ENCODE results near the gene IL6. TPM values are rescaled to one million over a fixed set of nuclear protein-coding genes. Genes with fewer than 3 reads are reported as not detected.

Gene IL6
- total and polyA plus RNA-seq, 9 of the 15 experiments (the other 6 are each of a cell fraction or from before 2014, with no cell fraction given) = 0.76 to 2.9 (median 1.5) TPM

DNA sequence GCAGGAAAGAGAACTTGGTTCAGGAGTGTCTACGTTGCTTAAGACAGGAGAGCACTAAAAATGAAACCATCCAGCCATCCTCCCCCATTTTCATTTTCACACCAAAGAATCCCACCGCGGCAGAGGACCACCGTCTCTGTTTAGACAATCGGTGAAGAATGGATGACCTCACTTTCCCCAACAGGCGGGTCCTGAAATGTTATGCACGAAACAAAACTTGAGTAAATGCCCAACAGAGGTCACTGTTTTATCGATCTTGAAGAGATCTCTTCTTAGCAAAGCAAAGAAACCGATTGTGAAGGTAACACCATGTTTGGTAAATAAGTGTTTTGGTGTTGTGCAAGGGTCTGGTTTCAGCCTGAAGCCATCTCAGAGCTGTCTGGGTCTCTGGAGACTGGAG, 1.4 kb upstream of the IL6 start (continued):
- TF ChIP-seq, protein P1, sequence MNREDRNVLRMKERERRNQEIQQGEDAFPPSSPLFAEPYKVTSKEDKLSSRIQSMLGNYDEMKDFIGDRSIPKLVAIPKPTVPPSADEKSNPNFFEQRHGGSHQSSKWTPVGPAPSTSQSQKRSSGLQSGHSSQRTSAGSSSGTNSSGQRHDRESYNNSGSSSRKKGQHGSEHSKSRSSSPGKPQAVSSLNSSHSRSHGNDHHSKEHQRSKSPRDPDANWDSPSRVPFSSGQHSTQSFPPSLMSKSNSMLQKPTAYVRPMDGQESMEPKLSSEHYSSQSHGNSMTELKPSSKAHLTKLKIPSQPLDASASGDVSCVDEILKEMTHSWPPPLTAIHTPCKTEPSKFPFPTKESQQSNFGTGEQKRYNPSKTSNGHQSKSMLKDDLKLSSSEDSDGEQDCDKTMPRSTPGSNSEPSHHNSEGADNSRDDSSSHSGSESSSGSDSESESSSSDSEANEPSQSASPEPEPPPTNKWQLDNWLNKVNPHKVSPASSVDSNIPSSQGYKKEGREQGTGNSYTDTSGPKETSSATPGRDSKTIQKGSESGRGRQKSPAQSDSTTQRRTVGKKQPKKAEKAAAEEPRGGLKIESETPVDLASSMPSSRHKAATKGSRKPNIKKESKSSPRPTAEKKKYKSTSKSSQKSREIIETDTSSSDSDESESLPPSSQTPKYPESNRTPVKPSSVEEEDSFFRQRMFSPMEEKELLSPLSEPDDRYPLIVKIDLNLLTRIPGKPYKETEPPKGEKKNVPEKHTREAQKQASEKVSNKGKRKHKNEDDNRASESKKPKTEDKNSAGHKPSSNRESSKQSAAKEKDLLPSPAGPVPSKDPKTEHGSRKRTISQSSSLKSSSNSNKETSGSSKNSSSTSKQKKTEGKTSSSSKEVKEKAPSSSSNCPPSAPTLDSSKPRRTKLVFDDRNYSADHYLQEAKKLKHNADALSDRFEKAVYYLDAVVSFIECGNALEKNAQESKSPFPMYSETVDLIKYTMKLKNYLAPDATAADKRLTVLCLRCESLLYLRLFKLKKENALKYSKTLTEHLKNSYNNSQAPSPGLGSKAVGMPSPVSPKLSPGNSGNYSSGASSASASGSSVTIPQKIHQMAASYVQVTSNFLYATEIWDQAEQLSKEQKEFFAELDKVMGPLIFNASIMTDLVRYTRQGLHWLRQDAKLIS (CRISPR knock-in tag; IDR thresholded peaks at IDR 0.05) = no peak
- no peak for TF ChIP-seq CBX8 (IDR thresholded peaks at IDR 0.05; ENCODE audit: borderline replicate concordance, extremely low read depth, low read depth, low read length, poor library complexity, severe bottlenecking)
- TF ChIP-seq CBFB (CRISPR knock-in tag; IDR thresholded peaks at IDR 0.05) = no peak
- TF ChIP-seq, protein P2, sequence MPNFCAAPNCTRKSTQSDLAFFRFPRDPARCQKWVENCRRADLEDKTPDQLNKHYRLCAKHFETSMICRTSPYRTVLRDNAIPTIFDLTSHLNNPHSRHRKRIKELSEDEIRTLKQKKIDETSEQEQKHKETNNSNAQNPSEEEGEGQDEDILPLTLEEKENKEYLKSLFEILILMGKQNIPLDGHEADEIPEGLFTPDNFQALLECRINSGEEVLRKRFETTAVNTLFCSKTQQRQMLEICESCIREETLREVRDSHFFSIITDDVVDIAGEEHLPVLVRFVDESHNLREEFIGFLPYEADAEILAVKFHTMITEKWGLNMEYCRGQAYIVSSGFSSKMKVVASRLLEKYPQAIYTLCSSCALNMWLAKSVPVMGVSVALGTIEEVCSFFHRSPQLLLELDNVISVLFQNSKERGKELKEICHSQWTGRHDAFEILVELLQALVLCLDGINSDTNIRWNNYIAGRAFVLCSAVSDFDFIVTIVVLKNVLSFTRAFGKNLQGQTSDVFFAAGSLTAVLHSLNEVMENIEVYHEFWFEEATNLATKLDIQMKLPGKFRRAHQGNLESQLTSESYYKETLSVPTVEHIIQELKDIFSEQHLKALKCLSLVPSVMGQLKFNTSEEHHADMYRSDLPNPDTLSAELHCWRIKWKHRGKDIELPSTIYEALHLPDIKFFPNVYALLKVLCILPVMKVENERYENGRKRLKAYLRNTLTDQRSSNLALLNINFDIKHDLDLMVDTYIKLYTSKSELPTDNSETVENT (CRISPR knock-in tag; IDR thresholded peaks at IDR 0.05) = no peak
- TF ChIP-seq, protein P3, sequence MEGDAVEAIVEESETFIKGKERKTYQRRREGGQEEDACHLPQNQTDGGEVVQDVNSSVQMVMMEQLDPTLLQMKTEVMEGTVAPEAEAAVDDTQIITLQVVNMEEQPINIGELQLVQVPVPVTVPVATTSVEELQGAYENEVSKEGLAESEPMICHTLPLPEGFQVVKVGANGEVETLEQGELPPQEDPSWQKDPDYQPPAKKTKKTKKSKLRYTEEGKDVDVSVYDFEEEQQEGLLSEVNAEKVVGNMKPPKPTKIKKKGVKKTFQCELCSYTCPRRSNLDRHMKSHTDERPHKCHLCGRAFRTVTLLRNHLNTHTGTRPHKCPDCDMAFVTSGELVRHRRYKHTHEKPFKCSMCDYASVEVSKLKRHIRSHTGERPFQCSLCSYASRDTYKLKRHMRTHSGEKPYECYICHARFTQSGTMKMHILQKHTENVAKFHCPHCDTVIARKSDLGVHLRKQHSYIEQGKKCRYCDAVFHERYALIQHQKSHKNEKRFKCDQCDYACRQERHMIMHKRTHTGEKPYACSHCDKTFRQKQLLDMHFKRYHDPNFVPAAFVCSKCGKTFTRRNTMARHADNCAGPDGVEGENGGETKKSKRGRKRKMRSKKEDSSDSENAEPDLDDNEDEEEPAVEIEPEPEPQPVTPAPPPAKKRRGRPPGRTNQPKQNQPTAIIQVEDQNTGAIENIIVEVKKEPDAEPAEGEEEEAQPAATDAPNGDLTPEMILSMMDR (IDR thresholded peaks at IDR 0.05 in 2 of 3, conservative IDR thresholded peaks at IDR 0.05 in 1 of 3; ENCODE audit: insufficient read depth in 2 of 3, low read depth in 1 of 3, low read length in 3 of 3) = peak; percentile 55 to 66 (median 56); a peak in 5 of 6 replicates
- TF ChIP-seq FIP1L1 (IDR thresholded peaks at IDR 0.05; ENCODE audit: low read depth, low read length, poor library complexity, severe bottlenecking) = no peak
- TF ChIP-seq ATF1 (CRISPR knock-in tag; IDR thresholded peaks at IDR 0.05) = no peak
- TF ChIP-seq ATF1 (tag; IDR thresholded peaks at IDR 0.05) = 0 out of 2 replicates have a peak, but pooled peaks have one; percentile 20
- TF ChIP-seq SMC3 (conservative IDR thresholded peaks at IDR 0.05; ENCODE audit: insufficient read depth, low read depth, low read length) = 0 out of 2 replicates have a peak, but pooled peaks have one; percentile 19
- TF ChIP-seq SMARCE1 (IDR thresholded peaks at IDR 0.05) = peak; percentile 41; the same call in 1 of the 2 replicates
- TF ChIP-seq TEAD4 (IDR thresholded peaks at IDR 0.05; ENCODE audit: low read length) = 0 out of 2 replicates have a peak, but pooled peaks have one; percentile 10
- TF ChIP-seq TEAD4 (CRISPR knock-in tag; IDR thresholded peaks at IDR 0.05; ENCODE audit: borderline replicate concordance) = no peak
- peak; percentile 88 for TF ChIP-seq ATF7 (IDR thresholded peaks at IDR 0.05)
- no peak for TF ChIP-seq U2AF1 (optimal IDR thresholded peaks at IDR 0.05; ENCODE audit: low read depth, low read length)
- TF ChIP-seq ARID1B (IDR thresholded peaks at IDR 0.05) = peak; percentile 19; the same call in 1 of the 2 replicates
- no peak for TF ChIP-seq ZFP30 (CRISPR knock-in tag; IDR thresholded peaks at IDR 0.05; ENCODE audit: borderline replicate concordance)
- 0 out of 2 replicates have a peak, but pooled peaks have one; percentile 6 for TF ChIP-seq FOSL1 (tag; conservative IDR thresholded peaks at IDR 0.05)
- TF ChIP-seq JUND (IDR thresholded peaks at IDR 0.05; ENCODE audit: borderline replicate concordance, low read depth, low read length) = peak; percentile 76; the same call in 1 of the 2 replicates
- peak; percentile 81 for TF ChIP-seq JUND (tag; IDR thresholded peaks at IDR 0.05; ENCODE audit: borderline replicate concordance, low read depth, low read length)
